Activated CD8-positive, alpha-beta T cell treated with anti-CD3 and anti-CD28 coated beads for 36 hours (primary cell): ENCODE measurements around the gene LGR4. TPM values are rescaled to one million over a fixed set of nuclear protein-coding genes. Genes with fewer than 3 reads are reported as not detected.

ENCODE experiments used
- ATAC-seq: fragments of 200-7000 bp; cut with Tn5 transposase; one replicate; pipeline ENCODE4 v1.10.0; 2021; ENCODE audit warnings: mild to moderate bottlenecking, moderate library complexity
- CTCF ChIA-PET: fragments of 350-600 bp; sonication (Branson Sonifier 250); formaldehyde crosslinking; loops from one replicate; lab custom pipeline; 2021; ENCODE audit warnings: antibody characterized with exemption; lab: Charles Lee
- POLR2A ChIA-PET: fragments of 350-600 bp; sonication (Branson Sonifier 250); formaldehyde crosslinking; loops from one replicate; lab custom pipeline; 2021; ENCODE audit warnings: antibody characterized with exemption; lab: Charles Lee
- DNase-seq: peaks from one replicate; pipeline ENCODE4 v3.0.0-alpha.2; 2020
- H3K27ac Mint-ChIP-seq: one replicate; pipeline ENCODE4 v1.8.0; 2021; ENCODE audit warnings: mild to moderate bottlenecking, mixed read lengths
- H3K27me3 Mint-ChIP-seq: one replicate; pipeline ENCODE4 v1.8.0; 2021; ENCODE audit warnings: mixed read lengths
- H3K36me3 Mint-ChIP-seq: one replicate; pipeline ENCODE4 v1.8.0; 2021; ENCODE audit warnings: low read depth, mixed read lengths
- H3K4me1 Mint-ChIP-seq: one replicate; pipeline ENCODE4 v1.8.0; 2021; ENCODE audit warnings: low read depth, mixed read lengths
- H3K4me3 Mint-ChIP-seq: one replicate; pipeline ENCODE4 v1.8.0; 2021; ENCODE audit warnings: mild to moderate bottlenecking, moderate library complexity, mixed read lengths
- H3K9me3 Mint-ChIP-seq: one replicate; pipeline ENCODE4 v1.8.0; 2021; ENCODE audit warnings: mixed read lengths
- intact Hi-C: fragments of 100-400 bp; cut with micrococcal nuclease; formaldehyde crosslinking; loops from one replicate; pipeline ENCODE4 v1.10.0; 2022
- total RNA-seq, 2 experiments: library from RNA; stranded (reverse); gene quantifications; one replicate each; pipeline ENCODE4 v1.2.3, GENCODE V29; 2021
- TF ChIP-seq, protein P1 (sequence below): fragments of 200-600 bp; IDR thresholded peaks from one replicate; pipeline ENCODE4 v1.8.0; 2022; ENCODE audit warnings: antibody characterized with exemption, mild to moderate bottlenecking

Gene LGR4
- total RNA-seq, 2 experiments from 2014 or later: 0.09 TPM; not detected in 1

- POLR2A ChIA-PET: no interaction called here
- intact Hi-C loops: no loop called here
- ATAC-seq: no peak
- TF ChIP-seq, protein P1, sequence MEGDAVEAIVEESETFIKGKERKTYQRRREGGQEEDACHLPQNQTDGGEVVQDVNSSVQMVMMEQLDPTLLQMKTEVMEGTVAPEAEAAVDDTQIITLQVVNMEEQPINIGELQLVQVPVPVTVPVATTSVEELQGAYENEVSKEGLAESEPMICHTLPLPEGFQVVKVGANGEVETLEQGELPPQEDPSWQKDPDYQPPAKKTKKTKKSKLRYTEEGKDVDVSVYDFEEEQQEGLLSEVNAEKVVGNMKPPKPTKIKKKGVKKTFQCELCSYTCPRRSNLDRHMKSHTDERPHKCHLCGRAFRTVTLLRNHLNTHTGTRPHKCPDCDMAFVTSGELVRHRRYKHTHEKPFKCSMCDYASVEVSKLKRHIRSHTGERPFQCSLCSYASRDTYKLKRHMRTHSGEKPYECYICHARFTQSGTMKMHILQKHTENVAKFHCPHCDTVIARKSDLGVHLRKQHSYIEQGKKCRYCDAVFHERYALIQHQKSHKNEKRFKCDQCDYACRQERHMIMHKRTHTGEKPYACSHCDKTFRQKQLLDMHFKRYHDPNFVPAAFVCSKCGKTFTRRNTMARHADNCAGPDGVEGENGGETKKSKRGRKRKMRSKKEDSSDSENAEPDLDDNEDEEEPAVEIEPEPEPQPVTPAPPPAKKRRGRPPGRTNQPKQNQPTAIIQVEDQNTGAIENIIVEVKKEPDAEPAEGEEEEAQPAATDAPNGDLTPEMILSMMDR: no peak
- H3K27me3 Mint-ChIP-seq: peaks cover 6% of the 10 kb centered on the region
- no peak overlapping the region for H3K4me3 Mint-ChIP-seq
- H3K36me3 Mint-ChIP-seq: no peaks in the 10 kb centered on the region
- no peaks in the 10 kb centered on the region for H3K4me1 Mint-ChIP-seq
- CTCF ChIA-PET: no interaction called here
- H3K27ac Mint-ChIP-seq: no peak overlapping the region
- DNase-seq: no peak
- no peaks in the 10 kb centered on the region for H3K9me3 Mint-ChIP-seq
Measured at GRCh38 chr11:27436916-27437315, 35.7 kb downstream of the LGR4 start.

DNA sequence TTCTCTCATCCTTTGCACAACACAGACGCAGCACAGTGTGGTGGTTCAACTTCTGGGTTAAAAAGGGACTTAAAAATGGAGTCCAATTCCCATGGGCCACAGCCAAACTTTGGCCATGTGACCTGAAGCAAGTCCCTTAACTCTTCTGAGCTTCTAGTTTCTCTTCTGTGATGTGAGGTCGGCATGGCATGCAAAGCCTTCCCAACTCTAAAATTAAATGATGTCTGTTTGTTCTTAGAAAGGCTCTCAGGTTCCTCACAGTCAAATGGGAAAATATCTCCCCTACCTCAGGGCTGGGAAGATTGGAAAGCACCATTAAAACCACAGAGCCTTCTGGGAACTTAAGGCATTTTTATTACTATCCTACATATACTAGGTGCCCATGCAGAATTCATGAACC is 38.8 kb downstream of the LGR4 start:
- Mint-ChIP-seq H3K4me3 (no peak overlapping the region), H3K27me3 (peaks cover 1% of the 10 kb centered on the region), H3K27ac (no peak overlapping the region), H3K36me3 (no peaks in the 10 kb centered on the region), H3K4me1 (no peaks in the 10 kb centered on the region), H3K9me3 (no peaks in the 10 kb centered on the region)
- CTCF ChIA-PET: no interaction called here
- no peak for ATAC-seq
- TF ChIP-seq, protein P1: no peak
- no peak for DNase-seq
- intact Hi-C loops: no loop called here
- POLR2A ChIA-PET: no interaction called here

- no peaks in the 10 kb centered on the region for H3K4me1 Mint-ChIP-seq
- H3K27me3 Mint-ChIP-seq: peaks cover 1% of the 10 kb centered on the region
- no peak overlapping the region for H3K4me3 Mint-ChIP-seq
- TF ChIP-seq, protein P1: no peak
- no peaks in the 10 kb centered on the region for H3K9me3 Mint-ChIP-seq
- CTCF ChIA-PET: no interaction called here
- DNase-seq (no peak), ATAC-seq (no peak)
- intact Hi-C loops: no loop called here
- POLR2A ChIA-PET: no interaction called here
- no peak overlapping the region for H3K27ac Mint-ChIP-seq
- no peaks in the 10 kb centered on the region for H3K36me3 Mint-ChIP-seq
Measured at GRCh38 chr11:27431808-27432207, 40.8 kb downstream of the LGR4 start.

DNA sequence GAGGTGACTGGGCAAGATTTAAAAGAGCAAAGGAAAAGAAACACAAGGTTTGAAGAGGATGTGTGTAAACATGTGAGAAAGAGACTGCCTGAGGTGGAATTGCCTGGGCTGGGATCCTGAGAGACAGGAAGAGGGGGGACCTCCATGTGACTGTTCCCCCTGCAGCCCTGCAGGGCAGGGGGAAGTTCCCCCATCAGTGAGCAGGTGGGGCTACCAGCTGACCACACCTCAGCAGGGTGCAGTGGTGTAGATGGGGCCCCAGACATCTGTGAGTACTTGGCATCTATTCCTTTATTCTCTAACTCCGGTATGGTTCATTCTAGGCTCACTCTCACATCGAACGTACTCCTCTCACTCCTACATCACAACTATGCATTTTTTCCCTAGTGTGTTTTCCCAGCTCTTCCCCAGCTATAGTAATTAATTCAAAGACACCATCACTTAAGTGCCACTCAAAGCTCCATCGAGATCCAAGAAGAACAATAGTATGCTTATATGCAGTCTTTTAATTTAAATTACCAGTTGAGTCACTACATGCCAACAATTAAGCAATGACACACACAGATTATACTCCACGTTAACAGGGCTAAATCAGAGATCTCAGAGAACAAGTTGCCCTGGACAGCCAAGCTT is 42.7 kb downstream of the LGR4 start:
- H3K9me3 Mint-ChIP-seq: no peaks in the 10 kb centered on the region
- ATAC-seq (no peak), DNase-seq (no peak)
- peaks cover 1% of the 10 kb centered on the region for H3K27me3 Mint-ChIP-seq
- TF ChIP-seq, protein P1: no peak
- H3K4me1 Mint-ChIP-seq: no peaks in the 10 kb centered on the region
- H3K36me3 Mint-ChIP-seq: no peaks in the 10 kb centered on the region
- H3K4me3 Mint-ChIP-seq: no peak overlapping the region
- CTCF ChIA-PET: interaction anchor here (1.8 kb wide), 1 partner anchor 9 kb away, joined by 3 read pairs; no protein-coding TSS in a partner anchor
- POLR2A ChIA-PET: no interaction called here
- H3K27ac Mint-ChIP-seq: no peak overlapping the region
- intact Hi-C loops: no loop called here

DNA sequence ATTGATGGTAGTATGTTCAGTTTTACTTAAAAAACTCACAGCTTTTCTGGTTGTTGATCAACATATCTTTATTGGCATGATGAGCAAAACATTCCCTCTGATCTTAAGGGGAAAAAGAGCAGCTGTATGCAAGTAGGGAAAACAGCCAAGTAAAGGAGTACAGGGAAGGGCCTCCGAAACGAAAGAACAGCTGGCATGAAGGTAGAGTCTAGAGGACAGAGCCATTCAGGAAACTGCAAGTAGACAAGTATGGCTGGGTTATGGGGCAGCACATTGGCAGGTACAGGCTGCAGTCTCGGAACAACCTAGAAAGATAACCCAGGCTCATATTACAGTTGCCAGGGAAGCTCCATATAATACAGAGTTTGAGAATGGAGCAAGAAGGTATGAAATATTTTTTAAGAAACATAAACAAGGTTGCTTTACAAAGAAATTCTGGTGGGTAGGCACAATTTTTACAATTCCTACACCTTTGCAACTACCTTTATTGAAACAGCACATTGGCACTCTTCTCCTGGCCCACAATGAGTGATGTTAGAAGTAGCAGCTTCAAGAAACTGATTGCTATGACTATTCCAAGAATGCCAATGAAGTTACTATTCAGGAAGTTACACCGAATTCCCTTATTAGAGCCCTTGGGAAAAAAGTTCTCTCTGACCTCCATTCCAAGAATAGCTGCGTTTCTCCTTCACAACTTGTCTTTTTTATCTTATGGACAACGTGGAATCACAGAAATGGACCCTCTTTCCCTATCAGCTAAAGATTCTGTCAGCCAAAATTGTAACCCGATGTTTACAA is 45.2 kb downstream of the LGR4 start:
- Mint-ChIP-seq H3K27me3 (no peaks in the 10 kb centered on the region), H3K9me3 (no peaks in the 10 kb centered on the region), H3K4me3 (no peak overlapping the region), H3K36me3 (no peaks in the 10 kb centered on the region), H3K4me1 (no peaks in the 10 kb centered on the region), H3K27ac (no peak overlapping the region)
- intact Hi-C loops: no loop called here
- ChIA-PET POLR2A (interaction anchor here (0.6 kb wide), 1 partner anchor 68 kb away, joined by 3 read pairs; no protein-coding TSS in a partner anchor), CTCF (no interaction called here)
- no peak for DNase-seq
- ATAC-seq: no peak
- TF ChIP-seq, protein P1: no peak
